GM19467 (cell line): ENCODE data around the gene OPN1SW.
A peak's percentile ranks its signal among the peaks of the same experiment; 100 is the strongest.

Experiments used
- ATAC-seq: cut with Tn5 transposase; IDR thresholded peaks from one replicate; pipeline ENCODE4 v1.9.1; 2021; ENCODE audit warnings: mild to moderate bottlenecking, moderate library complexity; ENCODE audit not compliant: unreplicated experiment

OPN1SW gene

GRCh38 chr7:128763541-128763940, 12.1 kb downstream of the OPN1SW start:
- ATAC-seq: no peak

GRCh38 chr7:128759242-128759641, 16.4 kb downstream of the OPN1SW start:
- ATAC-seq: no peak

GRCh38 chr7:128758553-128758952, 17.0 kb downstream of the OPN1SW start:
- ATAC-seq: no peak

DNA sequence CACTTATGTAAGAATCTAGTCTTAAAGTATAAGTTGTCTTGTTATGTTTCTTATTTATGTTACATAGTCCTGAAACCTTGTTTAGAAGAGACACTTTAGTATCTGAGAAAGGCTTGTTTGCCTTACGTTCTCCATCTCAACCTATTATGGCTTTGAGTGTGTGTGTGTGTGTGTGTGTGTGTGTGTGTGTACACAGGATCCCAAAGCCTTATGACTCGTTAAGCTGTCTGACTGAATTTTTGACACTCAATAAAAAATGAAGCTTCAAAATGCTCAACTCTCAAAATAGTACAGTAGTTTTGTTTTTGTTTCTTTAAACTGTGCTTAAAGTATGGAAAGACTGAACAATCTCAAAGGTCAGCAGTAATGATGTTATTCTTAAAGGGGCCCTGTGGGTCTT, 18.4 kb downstream of the OPN1SW start:
- no peak for ATAC-seq

DNA sequence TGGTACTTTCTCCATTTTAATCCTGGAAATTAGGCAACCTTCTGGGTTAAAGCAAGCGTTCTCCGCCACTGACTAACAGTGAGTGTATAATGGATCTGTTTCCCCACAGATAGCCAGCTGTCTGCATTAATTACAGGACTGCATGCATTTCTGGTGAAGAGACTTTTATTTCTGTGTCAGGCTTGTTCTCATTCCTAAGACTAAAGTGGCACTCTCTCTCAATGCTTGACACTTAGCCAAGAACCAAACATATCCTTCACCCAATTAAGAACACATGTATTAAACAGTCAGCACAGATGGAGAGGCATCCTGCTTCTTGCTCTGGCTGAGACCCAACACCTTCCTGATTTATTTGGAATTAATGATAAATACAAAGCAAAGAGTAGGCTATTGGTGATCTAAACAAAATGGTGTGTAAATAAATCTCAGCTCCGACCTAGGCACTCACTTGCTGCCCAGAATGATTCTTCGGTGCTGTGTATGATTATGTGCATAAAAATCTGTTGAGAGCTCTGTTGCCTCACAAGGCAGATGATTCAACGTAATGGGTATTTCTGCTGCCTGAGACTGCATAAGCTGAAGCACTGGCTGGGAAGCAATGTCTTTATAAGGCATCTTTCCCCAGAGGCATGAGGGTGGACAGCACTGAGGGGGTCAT, 19.6 kb downstream of the OPN1SW start:
- no peak for ATAC-seq

- no peak for ATAC-seq
Measured at GRCh38 chr7:128755075-128755818, 20.3 kb downstream of the OPN1SW start.

- no peak for ATAC-seq
Measured at GRCh38 chr7:128752251-128752650, 23.3 kb downstream of the OPN1SW start.

GRCh38 chr7:128747327-128748079, 28.1 kb downstream of the OPN1SW start:
- ATAC-seq: no peak

- ATAC-seq: no peak
Measured at GRCh38 chr7:128745706-128746105, 29.9 kb downstream of the OPN1SW start.

GRCh38 chr7:128744366-128744905, 31.2 kb downstream of the OPN1SW start:
- no peak for ATAC-seq

DNA sequence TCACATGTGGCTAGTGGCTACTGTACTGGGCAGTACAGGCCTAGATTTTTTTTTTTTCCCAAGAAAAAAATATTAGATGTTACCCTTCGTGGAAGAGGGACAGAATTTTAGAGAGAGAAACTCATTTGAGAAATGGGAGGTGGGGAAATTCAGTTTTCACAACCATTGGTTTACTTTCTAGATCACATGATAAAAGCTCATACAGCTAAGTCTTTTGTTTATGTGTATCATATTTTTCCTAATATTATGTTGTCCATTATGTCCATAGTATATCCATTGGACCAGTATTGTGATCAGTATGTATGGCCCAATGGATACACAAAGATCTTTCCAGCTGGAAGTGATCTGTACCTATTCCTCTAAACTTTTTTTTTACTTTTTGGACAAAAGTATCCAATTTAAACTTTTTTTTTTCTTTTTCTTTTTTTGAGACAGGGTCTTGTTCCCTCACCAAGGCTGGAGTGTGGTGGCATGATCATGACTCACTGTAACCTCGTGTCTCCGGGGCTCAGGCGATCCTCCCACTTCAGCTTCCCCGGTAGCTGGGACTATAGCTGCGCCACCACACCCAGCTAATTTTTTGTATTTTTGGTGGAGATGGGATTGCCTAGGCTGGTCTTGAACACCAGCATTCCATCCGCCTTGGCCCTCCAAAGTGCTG, 32.4 kb downstream of the OPN1SW start:
- no peak for ATAC-seq

GRCh38 chr7:128742206-128742605, 33.4 kb downstream of the OPN1SW start:
- ATAC-seq: no peak

GRCh38 chr7:128741491-128741890, 34.1 kb downstream of the OPN1SW start:
- no peak for ATAC-seq

GRCh38 chr7:128740996-128741395, 34.6 kb downstream of the OPN1SW start:
- ATAC-seq: no peak

DNA sequence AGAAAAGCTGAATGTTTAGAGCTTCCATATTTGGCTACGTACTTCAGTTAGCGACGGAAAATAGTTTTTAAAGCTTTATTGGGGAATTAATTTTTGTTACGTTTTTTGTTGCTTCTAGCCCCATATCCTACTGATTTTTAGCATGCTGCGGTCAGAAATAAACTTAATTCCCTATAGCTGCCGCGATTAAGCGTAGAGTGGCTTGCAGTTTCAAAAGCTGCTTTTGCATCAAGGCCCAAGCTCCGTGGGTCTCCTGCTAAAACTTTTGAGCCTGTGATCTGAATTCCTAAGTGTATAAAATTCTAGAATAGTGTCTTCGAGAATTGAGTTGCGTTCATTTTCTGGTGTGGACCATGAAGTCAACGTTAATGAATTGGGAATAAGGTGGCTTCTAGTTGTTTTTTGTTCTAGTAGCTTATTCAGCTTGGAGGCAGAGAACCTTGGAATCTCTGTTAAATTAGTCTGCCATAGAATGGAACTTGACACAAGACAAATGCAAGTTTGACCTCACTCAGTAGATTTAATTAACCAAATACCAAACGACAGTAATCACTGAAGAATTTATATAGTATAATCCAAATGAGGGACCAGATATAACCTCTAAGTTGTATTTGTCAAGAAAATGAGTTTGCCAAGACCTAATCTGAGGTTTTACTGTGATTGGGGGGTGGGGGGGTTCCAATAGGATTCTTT, 35.5 kb downstream of the OPN1SW start:
- ATAC-seq: no peak

- ATAC-seq: peak; percentile 98
Measured at GRCh38 chr7:128739048-128739962, 36.3 kb downstream of the OPN1SW start, which contains the start of gene CALU. CALU (plus strand) TSS chr7:128739359; CDS start chr7:128748584, 9,225 bp downstream.

DNA sequence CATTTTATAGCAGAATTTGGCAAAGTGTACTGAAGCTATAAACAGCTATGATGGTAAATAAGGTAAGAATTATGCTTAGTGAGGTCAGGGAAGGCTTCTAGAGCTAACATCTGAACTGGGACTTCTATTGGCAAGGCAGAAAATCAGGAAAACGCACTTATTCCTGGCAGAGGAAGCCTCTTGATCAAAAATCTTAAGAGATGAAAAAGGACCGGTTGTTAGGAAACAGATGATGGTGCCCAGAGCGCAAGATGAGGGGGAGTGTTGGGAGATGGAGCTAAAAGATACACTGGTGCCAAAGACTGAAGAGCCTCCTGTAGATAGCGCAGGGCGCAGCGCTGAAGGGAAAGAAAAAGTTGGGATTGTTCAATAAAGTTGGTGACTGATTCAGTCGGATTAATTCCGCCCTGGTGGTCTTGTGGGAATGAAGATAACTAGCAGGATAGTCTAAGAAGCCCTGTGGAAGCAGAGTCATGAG, 37.0 kb downstream of the OPN1SW start:
- ATAC-seq: no peak

- no peak for ATAC-seq
Measured at GRCh38 chr7:128737867-128738385, 37.7 kb downstream of the OPN1SW start.

DNA sequence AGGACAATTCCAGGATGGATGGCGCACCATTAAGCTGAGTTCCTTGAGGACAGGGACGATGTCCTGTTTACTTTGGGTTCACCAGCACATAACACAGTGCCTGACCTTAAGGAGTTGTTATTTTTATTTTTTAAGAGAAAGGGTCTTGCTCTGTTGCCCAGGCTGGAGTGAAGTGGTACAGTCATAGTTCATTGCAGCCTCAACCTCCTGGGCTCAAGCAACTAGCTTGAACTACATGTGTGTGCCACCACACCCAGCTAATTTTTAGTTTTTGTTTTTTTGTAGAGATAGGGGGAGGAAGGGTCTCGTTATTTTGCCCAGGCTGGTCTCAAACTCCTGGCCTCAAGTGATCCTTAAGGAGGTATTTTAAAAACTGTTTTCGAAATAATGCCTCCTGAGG, 38.2 kb downstream of the OPN1SW start:
- ATAC-seq: no peak
